LoVo (cell line): Measurements from ENCODE around the gene ACSBG1.
A peak's percentile ranks its signal among the peaks of the same experiment; 100 is the strongest.

Source experiments
- DNase-seq: peaks from one replicate; pipeline ENCODE4 v3.0.0-alpha.2; 2016; ENCODE audit warnings: low spot score

The ACSBG1 gene

DNA sequence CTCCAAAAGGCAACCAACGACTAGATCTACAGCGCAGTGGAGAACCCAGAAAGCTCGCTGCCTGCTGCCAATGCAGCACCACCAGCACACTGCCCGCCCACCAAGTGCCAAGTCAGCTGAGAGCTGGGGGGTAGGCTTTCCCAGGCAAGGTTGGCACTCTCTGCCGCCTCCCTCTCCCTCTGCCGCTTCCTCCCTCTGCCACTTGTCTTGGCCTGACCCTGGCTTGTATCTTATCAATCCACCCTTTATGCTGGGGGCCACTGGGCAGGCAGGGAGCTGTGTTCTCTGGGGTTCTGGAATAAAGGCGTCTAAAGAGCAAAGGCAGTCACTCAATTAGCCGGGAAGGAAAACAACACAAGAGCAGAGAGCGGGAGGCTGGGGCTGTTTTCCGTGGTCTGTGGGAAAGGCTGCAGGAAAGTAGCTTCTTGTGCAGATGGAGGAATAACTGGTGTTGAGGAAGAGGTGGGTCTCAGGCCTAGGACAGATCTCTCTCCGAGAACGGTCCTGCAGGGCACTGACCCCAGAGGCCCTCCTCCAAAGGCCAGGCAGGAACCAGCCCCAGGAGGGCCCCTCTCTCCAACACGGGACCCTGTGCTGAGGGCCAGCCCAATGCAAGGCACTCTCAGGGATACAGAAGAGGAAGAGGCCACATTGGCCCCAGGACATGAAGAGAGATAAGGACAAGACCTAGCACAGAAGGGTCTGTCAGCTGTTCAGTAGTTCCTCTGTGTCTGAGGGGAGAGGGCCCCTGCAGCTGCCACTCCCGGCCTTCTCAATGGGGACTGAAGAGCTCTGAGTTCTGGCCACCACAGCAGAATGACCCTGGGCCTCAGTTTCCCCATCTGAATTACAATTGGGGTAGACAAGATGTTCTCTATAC lies 30.8 kb downstream of the ACSBG1 start:
- no peak for DNase-seq

DNA sequence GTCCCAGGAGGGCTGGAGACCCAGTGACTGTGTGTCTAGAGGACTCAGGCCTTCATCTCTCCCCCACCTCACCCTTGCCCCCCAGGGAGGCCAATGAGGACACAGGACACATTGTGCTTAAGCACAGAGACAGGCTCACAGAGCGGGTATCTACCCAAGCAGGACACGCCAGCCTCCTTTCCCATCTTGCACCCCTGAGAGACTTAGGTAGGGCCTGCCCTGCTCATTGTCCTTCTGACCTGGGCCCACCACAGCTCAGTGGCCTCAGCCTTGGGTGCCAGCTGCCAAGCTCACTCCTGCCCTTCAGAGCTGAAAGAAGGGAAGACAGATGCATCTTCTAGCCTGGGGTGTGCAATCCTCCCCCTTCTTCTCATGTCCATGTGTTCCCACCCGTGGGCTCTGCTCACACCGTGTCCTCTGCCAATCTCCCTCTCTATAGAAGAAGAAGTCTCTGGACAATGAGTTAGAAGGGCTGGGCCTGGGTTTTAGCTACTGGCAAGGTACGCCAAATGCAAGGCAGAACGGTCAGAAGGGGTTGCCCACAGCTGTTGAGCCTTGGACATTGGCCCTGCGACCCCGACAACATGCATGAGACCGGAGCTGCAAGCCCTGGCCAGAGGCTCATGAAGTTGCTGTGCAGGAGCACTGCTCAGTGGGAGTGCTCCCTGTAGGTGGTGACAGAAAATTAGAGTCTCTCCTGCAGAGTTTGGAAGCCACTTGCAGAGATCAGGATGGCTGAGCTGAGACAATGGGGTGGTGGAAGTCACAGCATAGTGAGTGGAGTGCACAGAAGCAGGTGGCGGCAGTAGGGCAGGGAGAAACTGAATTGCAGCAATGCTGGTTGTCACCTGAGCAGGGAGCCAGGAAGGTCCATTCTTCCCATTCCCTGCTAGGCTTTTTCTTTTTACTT lies 32.8 kb downstream of the ACSBG1 start:
- DNase-seq: no peak

DNA sequence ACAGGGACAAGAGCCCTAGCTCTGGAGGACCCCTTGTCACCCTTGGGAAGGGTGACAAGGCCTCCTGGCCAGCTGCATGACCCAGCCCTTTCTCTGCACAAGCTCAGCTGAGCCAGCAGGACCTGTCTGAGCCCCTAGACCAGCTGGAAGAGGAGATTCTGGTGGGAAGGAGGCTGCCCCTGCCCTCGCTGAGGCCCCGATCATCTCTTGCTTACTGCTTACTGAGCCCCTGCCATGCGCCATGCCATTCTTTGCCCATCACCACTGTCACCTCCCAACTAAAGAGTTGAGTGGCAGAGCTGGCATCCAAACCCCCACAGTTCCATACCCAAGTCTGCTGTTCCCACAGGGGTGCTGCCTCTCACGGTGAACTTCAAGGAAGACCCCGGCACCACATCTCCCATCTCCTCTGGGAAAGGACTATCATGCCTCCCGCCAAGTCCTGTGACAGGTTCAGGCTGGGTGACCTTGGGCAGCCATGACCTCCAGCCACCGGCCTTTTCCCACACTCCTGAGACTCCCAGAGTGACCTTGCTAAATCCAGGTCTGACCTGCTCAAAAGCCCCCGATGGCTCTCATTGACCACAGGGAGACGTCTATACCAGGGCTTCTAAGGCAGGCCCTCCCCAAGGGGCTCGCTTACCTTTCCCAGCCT lies 34.0 kb downstream of the ACSBG1 start:
- DNase-seq: no peak

DNA sequence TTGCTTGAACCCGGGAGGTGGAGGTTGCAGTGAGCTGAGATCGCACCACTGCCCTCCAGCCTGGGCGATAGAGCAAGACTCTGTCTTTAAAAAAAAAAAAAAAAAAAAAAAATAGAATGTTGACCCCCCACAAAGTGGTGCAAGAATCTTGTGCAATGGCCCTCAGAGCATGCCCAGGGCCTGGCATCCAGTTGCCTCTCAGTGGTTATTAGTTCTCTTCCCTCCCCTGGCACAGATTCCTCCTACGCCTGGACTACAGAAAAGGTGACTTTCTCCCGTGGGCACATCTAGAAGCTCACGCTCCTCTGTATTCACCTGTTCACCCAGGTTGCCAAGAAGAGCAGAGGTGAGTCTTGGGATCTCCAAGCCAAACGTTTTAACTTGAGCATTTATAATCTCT lies 36.7 kb downstream of the ACSBG1 start:
- no peak for DNase-seq

DNA sequence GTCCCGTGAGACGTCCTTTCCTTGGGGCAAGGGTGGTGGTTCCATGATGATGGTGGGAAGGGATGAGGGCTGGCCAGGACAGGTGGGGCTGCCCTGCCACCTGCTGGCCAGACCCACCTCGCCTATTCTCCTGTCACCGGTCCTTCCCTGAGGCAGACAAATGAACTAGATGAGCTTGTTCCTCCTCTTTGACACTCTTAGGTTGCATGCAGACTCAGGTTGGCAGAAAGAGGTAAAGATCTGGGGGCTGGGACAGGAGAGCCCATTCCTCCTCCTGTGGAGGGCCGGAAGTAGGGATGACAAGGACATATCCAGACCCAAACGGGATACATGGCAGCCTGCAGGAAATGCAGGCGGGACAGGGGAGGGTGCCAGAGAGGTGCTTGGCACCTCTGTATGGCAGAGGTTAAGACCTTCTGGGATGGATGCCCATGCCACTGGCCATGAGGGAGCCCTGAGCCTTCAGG lies 38.6 kb downstream of the ACSBG1 start:
- peak; percentile 53 for DNase-seq

DNA sequence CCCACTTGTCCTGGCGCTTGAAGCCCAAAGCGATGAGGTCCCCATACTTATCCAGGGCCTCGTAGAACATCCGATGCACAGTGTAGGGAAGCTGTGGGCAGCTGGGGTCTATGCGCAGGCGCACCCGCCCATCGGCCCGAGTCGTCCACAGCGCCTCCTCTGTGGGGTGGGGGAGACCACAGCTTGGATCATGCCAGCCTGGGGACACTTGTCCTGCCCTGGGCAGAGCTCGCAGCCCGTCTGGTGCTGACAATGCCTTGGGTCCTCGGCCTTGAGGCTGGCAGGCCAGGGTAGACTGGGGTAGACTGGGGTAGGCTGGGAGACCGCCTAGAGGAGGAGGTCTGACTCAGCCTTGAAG lies 39.8 kb downstream of the ACSBG1 start:
- no peak for DNase-seq

DNA sequence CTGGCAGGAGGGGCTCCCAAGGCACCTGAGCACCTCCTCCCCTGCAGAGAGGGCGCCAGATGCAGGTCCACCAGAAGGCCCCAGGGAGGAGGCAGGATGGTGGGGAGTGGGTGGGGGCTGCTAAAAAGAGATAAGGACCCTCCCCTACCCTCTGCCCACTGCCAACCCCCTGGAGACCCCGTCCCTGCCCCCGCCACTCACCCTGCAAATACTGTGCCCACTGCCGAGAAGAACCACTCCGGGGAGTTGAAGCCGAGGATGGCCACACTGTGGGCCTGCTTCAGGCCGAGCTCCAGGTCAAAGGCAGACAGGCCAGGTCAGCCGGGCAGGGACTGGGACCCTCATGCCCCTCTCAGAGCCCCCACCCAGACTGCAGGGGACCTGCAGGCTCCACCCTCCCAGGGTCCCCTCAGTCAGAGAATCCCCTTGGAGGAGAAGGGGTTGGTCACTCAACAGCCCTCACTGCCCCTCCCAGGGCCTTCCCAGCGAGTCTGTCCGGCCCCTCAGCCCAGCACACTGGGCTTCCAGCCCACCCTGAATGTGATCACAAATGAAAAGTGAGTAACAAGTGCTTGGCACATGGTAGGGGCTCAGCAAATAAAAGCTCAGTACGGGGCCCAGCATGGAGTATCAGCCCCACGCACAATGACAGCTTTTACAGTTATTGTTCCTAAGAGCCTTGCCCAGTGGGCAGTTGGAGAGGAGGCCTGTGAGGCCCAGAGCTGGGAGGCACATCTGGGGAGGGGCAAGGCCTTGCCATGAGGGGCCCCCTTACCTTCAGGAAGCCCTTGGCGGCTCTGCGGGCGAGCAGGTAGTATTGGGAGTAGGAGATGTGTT lies 40.4 kb downstream of the ACSBG1 start:
- no peak for DNase-seq

DNA sequence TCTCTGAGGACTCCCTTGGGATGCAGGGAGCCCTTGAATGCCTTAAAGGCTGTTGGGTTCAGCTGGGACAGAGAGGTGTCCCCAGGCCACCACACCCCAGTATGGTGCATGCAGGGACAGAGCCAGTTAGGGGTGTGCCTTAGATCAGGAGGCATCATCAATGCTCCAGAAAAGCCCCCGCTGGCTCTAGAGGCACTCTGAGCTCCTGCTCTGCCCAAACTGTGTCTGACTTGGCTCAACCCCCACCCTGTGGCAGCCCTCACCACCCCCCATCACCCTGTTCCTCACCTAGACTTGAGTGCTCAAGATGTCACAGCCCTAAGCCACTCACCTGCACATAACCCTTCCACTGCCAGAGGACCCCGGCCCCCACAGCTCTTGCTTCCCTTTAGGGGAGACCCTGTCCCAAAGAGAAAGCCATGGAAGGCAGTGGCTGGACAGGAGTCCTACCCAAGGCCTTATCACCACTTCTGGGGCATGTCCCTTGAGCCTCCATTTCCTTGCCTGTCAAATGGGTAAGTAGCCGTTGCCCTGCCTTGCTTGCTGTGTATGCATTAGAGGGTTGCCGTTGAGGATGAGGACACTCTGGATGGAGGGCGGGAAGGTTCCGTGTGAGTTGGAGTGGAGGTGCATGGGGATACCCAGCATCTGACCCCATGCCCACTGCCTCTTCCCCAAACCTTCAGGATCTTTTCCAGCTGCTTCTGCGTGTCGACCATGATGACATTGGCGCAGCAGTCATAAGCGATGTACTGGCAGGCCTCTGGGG lies 41.4 kb downstream of the ACSBG1 start:
- DNase-seq: no peak

DNA sequence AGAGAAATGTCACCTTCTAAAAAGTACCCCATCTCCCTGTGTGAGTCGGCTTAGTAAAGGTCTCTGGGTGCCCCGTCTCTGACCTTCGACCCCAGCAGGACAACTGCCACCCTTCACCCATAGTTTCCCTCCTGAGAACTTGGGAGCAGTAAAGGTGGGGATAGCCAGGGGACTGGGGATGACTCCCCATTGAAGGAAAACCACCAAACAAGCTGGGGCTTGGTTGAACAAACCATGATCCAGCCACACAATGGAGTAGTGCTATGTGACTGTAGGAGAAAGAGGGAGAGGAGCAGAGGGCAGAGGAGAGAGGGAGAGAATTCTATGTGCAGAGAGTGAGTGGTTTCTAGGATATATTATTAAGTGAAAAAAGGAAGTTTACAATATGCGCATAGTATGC lies 51.5 kb downstream of the ACSBG1 start:
- DNase-seq: no peak

DNA sequence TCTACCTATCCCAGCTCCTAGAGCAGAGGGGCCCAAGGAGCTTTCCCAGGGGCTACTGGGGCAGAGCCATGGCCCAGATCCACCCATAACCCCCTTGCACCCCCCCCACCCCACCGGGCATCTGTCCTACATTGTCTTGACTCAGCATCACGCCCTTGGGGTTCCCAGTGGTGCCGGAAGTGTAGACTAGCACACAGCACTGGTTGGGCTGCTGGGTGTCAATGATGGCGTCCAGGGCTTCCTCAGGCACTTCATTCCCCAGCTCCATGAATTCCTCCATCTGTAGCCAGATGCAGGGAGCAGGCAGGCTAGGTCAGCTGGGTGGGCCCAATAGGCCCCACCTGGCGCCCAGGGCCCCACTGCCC lies 52.0 kb downstream of the ACSBG1 start:
- no peak for DNase-seq

DNA sequence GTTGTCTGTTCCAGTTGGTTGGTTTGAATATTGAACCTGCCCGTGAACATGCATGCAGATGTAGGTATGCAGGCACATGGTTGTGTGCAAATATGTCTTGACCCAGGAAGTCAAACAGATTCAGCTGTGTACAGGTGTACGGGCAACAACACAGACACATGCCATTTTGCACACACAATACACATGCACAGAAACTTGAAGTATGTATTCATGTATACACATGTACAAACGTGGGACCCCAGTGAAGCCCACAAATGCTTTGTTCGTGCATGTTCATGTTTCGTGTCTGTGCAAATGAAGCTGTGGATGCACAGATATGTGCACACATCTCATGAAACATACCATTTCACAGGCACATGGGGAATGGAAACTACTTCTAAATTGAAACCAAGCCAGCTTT lies 54.5 kb downstream of the ACSBG1 start:
- DNase-seq: no peak

DNA sequence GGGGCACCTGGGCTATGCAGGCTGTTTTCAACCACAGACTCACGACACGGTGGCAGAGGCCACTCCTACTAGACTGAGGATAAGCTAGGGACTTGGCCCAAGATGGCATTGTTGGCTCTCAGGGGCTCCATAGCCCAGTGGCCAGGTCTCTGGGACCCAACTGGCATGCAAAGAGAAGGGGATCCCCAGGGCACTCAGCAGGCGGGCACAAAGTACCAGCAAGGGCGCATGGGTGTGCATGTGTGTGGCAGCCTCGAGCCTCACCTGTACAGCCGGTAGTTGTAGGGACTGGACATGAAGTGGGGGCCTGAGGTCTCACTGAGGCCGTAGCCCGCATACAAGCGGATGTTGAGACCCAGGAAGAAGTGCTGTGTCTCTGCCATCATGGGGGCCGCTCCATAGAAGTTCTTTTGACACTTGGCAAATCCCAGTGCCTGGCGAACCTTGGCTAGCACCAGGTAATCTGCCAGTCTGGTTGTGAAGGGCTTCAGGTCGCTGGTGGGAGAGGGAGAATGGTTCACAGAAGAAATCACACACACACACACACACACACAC lies 55.0 kb downstream of the ACSBG1 start:
- no peak for DNase-seq

DNA sequence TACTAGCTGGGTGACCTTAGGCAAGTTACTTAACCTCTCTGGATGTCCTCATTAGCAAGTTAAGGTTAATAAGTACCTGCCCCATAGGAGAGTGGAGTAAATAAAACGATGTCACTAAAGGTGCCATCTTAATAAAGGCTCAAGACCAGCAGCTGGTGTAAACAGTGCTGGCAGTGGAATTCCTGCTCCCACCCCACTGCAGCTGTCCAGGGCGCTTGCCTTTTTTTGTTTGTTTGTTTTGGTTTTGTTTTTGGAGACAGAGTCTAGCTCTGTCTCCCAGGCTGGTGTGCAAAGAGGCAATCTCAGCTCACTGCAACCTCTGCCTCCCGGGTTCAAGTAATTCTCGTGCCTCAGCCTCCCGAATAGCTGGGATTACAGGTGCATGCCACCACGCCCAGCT lies 56.3 kb downstream of the ACSBG1 start:
- no peak for DNase-seq

DNA sequence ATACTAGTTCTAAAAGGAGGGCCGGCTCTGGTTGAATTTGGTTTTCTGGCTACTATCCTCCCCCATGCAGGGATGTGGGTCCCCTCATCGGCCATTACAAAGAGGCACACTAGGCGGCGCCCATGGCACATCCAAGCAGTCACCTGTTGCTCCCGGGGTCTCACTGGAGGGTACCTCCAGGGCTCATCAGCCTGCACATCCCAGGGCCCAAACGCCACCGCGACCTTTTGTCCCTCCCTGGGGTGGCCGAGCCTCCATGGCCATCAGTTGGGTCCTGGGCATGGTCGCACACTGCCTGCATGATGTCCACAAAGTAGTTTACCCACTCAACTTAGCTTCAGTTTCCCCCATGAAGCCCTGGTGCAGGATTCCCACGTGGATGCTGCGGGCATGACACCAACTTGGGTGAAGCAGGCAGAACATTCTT lies 56.9 kb downstream of the ACSBG1 start:
- DNase-seq: peak; percentile 45

DNA sequence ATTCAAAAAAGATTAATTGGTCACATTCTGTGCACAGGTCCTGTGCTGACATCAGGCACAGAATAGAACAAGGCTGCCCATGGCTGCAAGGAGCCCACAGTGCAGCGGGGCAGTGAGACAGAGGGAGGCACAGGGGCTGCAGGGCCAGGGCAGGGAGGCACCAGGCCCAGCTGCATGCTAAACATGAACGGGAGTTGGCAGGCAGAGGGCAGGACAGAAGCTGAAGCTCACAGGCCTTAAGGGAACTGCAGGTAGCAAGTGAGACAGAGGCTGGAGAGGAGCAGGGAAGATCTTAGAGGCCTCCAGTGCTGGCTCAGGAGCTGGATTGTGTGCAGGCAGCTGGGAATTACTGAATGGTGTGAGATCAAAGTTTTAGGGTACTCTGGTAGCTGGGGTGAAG lies 59.0 kb downstream of the ACSBG1 start:
- no peak for DNase-seq

DNA sequence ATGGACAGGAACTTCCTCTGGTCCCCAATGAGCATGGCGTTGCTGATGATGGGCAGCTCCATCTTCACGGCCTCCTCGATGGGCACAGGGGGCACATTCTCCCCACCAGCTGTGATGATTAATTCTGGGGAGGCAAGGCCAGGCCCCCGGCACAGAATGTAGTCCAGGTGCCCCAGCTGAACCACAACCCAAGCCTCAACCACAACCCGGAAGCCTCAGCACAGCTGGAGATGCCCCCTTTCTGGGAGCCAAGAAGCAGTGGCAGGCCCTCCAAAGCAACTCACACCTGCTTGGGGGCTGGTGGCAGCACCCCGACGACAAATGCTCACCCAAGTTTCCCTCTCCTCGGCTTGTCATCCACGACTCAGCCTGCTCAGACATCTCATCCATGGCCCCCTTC lies 60.0 kb downstream of the ACSBG1 start:
- DNase-seq: no peak

DNA sequence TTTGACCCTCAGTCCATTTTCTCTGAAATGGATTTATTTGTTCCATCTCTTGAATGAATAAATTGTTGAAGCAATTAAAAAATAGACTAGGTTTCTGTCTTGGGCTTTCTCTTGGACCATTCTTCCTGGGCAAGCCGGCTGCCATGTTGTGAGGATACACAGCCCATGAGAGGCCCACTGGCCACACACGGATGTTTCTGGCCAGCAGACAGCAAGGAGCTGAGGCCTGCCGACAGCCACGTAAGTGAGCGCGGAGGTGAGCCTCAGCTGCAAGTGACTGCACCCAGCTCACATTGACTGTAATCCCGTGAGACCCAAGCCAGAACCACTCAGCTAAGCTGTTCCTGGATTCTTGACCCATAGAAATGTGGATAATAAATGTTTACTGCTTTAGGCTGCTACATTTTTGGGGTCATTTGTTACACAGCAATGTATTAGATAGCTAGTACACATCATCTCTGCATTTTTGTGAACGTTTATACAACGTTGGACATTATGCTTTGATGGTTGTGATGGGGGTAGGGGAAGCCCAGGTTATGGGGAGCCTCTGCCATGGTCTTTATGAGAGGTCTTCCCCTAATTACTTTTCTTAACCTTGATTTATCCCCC lies 62.4 kb downstream of the ACSBG1 start:
- DNase-seq: no peak

DNA sequence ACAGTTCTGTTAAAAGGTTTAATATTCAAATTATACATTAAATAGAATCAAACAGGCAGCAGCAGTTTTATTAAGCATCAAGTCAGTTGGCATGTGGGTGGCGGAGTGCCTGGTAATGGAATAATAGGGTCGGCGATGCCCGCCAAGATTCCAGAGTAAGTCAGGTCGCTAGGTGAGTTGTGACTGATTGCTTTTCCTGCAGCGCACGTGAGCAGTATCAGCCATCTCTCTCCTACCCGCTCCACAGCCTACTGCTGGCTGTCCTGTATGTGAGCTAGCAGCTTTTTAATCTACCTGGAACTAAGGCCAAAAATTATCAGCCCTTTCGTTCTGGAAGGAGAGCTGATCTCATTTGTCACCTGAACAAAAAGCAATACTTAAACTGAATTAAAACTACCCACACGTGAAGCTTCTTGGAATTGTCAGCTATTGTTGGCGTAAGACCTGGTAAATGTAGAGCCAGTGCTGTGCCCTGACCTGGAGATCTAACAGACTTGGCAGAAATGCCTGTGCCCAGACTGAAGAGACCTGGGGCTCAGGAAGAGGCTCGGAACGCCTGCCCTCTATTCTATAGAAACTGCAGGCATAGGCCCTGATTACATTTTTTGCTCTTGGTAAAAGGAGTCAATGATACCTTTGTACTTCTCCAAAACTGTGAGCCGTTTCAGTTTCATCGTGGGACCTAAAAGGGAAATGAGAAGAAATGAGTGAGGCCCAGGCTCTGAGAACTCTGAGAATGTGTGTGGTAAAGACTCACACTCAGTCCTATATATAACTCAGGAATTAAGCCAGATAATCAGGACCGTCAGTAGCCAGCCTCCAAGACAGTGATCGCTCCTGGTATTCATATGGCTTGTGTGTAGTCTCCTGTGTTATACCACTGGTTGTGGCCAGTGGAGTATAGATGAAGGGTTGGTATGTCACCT lies 63.3 kb downstream of the ACSBG1 start:
- DNase-seq: no peak

DNA sequence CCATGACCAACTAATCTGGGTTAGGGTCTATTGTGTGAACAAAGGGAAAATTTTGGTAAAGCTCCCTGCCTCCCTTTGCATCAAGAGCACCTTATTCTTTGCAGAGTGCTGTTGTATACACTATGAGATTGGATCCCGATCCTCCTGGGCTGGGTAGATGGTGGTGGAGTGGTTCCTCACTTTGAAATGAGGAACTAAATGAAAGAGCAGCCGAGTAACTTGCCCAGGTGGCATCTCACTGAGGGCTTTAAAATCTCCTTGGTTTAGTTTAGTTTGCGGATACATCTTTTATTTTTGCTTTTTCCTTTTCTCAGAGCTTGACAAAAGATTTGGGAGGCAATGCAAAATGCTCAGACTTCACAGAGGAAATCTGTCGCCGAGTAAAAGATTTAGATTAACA lies 65.8 kb downstream of the ACSBG1 start:
- no peak for DNase-seq
